Osteoblast (primary cell): ENCODE data around the gene TLR9. TPM values are rescaled to one million over a fixed set of nuclear protein-coding genes. Genes with fewer than 3 reads are reported as not detected.

ENCODE experiments used
- DNase-seq: peaks from one replicate; pipeline ENCODE4 v3.0.0; 2011; ENCODE audit warnings: low spot score, mixed read lengths; ENCODE audit not compliant: insufficient read length; ENCODE audit errors: missing footprints
- H2AFZ ChIP-seq: 2 replicates; pipeline ENCODE4 v1.6.0; 2011; ENCODE audit warnings: mild to moderate bottlenecking, low read length
- H3K27ac ChIP-seq: 2 replicates; pipeline ENCODE4 v1.5.1; 2011; ENCODE audit warnings: mild to moderate bottlenecking, low read depth, low read length, moderate library complexity
- H3K27me3 ChIP-seq: 2 replicates; pipeline ENCODE4 v1.6.0; 2012; ENCODE audit warnings: mild to moderate bottlenecking, control low read depth, inconsistent platforms, low read length, moderate library complexity; ENCODE audit not compliant: insufficient read depth
- H3K36me3 ChIP-seq: 2 replicates; pipeline ENCODE4 v1.5.1; 2011; ENCODE audit warnings: mild to moderate bottlenecking, low read length, control low read depth, moderate library complexity; ENCODE audit not compliant: insufficient read depth
- H3K4me1 ChIP-seq: 2 replicates; pipeline ENCODE4 v1.5.1; 2011; ENCODE audit warnings: mild to moderate bottlenecking, low read length, control low read depth, moderate library complexity; ENCODE audit not compliant: insufficient read depth
- H3K4me2 ChIP-seq: 2 replicates; pipeline ENCODE4 v1.6.0; 2011; ENCODE audit warnings: mild to moderate bottlenecking, low read length; ENCODE audit not compliant: insufficient read depth
- H3K4me3 ChIP-seq: fragments of 200-600 bp; sonication (generic); 3 replicates; pipeline ENCODE4 v1.5.1; 2012; ENCODE audit warnings: mild to moderate bottlenecking, low read length, inconsistent platforms; ENCODE audit not compliant: insufficient read depth
- H3K79me2 ChIP-seq: 2 replicates; pipeline ENCODE4 v1.6.0; 2012; ENCODE audit warnings: mild to moderate bottlenecking, low read length, control low read depth, inconsistent platforms; ENCODE audit not compliant: insufficient read depth
- H3K9me3 ChIP-seq: 2 replicates; pipeline ENCODE4 v1.5.1; 2011; ENCODE audit warnings: low read depth, low read length, control low read depth
- H4K20me1 ChIP-seq: 2 replicates; pipeline ENCODE4 v1.6.0; 2012; ENCODE audit warnings: mild to moderate bottlenecking, low read length, control low read depth; ENCODE audit not compliant: insufficient read depth
- total RNA-seq: library from RNA; depleted of rRNA; stranded (reverse); fragments of >200 nt; gene quantifications from 2 replicates; pipeline ENCODE4 v1.2.3, GENCODE V29; 2012
- TF ChIP-seq, protein P1 (sequence below): IDR thresholded peaks from 2 replicates; pipeline ENCODE4 v1.5.1; 2011; ENCODE audit warnings: mild to moderate bottlenecking, low read depth, low read length, moderate library complexity; ENCODE audit errors: extremely low read depth

TLR9 gene
- total RNA-seq, 1 donor, result not detected

DNA sequence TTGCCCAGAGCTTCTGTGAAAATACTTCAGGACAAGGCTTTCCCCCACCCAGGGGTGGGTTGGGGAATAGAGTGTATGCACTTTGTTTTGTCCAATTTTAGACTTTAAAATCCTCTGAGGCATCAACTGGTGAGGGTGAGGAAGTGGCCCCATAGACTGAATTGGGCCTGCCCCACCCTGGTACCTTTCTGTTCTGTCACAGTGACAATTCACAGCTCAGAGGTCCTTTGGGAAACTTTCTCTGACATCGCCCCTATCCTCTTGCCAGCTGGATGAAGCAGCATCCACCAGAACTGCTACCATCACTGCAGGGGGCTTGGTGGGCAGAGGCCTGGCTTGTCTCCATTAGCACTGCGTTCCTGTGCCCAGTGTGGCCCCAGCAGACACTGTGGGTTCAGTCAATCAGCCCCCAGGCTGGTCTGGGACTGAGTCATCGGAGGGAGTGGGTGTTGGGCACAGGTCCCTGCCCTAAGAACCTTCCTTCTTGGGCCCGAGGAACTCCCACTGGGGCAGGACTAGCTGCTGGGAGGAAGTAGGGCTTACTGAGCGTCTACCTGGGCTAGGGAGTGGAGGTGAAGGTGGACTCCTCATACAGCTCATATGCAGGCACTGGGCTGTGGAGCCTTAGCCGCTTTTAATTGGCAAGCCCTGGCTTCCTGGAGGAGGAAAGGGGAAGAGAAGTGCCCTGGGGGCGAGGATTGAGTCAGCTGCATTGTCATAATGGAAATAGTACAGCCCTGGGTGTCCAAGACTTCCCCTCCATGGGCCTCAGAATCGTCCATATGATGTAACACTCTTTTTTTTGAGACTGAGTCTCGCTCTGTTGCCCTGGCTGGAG lies 18.6 kb upstream of the TLR9 start:
- H3K4me3 ChIP-seq, result no peak overlapping the region
- H3K79me2 ChIP-seq, result peaks cover 3% of the 10 kb centered on the region
- H2AFZ ChIP-seq, result no peak overlapping the region
- TF ChIP-seq, protein P1, sequence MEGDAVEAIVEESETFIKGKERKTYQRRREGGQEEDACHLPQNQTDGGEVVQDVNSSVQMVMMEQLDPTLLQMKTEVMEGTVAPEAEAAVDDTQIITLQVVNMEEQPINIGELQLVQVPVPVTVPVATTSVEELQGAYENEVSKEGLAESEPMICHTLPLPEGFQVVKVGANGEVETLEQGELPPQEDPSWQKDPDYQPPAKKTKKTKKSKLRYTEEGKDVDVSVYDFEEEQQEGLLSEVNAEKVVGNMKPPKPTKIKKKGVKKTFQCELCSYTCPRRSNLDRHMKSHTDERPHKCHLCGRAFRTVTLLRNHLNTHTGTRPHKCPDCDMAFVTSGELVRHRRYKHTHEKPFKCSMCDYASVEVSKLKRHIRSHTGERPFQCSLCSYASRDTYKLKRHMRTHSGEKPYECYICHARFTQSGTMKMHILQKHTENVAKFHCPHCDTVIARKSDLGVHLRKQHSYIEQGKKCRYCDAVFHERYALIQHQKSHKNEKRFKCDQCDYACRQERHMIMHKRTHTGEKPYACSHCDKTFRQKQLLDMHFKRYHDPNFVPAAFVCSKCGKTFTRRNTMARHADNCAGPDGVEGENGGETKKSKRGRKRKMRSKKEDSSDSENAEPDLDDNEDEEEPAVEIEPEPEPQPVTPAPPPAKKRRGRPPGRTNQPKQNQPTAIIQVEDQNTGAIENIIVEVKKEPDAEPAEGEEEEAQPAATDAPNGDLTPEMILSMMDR, result no peak
- H3K36me3 ChIP-seq, result no peaks in the 10 kb centered on the region
- peaks cover 27% of the 10 kb centered on the region for H3K4me1 ChIP-seq
- peaks cover 6% of the 10 kb centered on the region for H4K20me1 ChIP-seq
- H3K4me2 ChIP-seq, result no peak overlapping the region
- no peaks in the 10 kb centered on the region for H3K9me3 ChIP-seq
- no peaks in the 10 kb centered on the region for H3K27me3 ChIP-seq
- no peak overlapping the region for H3K27ac ChIP-seq
- peak; percentile 93 for DNase-seq

DNA sequence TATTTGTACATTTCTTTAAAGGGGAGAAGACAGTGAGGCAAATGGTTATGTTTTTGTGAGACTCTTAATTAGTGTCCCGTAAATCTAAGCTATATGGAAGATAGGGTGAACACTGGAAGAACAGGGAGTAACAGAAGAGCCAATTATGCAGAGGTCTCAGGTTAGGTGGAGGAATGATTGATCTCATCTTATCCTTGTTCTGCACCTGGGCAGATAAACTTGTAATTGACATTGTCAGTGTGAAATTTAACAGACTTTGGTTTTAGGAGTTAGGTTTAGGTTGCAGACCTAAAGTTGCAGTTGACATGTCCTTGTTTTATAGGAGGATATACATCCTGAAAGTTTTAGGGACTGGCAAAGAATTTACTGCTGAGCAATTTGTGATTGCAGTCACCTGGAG lies 16.6 kb upstream of the TLR9 start:
- H4K20me1 ChIP-seq, result peaks cover 10% of the 10 kb centered on the region
- no peak overlapping the region for H2AFZ ChIP-seq
- H3K9me3 ChIP-seq, result no peaks in the 10 kb centered on the region
- H3K4me2 ChIP-seq, result no peak overlapping the region
- H3K4me1 ChIP-seq, result peaks cover 43% of the 10 kb centered on the region
- H3K36me3 ChIP-seq, result no peaks in the 10 kb centered on the region
- peaks cover 19% of the 10 kb centered on the region for H3K79me2 ChIP-seq
- no peaks in the 10 kb centered on the region for H3K27me3 ChIP-seq
- no peak overlapping the region for H3K4me3 ChIP-seq
- H3K27ac ChIP-seq, result no peak overlapping the region
- TF ChIP-seq, protein P1, result no peak
- peak; percentile 45 for DNase-seq

DNA sequence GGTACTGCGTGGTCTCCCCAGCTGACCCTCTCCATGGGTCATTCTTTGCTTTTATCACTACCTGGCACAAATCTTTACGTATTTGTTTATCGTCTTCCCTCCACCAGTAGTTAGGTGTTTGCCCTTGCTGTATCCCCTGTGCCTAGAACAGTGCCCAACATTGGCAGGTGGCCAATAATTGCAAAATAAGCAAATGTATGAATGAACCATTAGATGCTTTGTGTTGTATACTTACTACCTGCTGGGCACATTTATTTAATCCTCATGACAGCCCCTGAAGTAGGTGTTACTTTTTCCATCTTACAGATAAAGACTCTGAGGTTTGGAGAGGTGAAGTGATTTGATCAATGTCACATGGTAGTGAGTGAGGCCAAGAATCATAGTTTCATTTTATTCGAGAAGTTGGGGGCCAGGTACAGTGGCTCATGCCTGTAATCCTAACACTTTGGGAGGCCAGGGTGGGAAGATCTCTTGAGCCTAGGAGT lies 15.5 kb upstream of the TLR9 start:
- Histone ChIP-seq H3K36me3 (no peaks in the 10 kb centered on the region), H3K79me2 (peaks cover 28% of the 10 kb centered on the region), H3K4me3 (no peak overlapping the region), H2AFZ (no peak overlapping the region), H4K20me1 (peaks cover 14% of the 10 kb centered on the region), H3K9me3 (no peaks in the 10 kb centered on the region), H3K4me1 (peaks cover 48% of the 10 kb centered on the region), H3K27ac (peak overlapping the region; percentile 84), H3K27me3 (no peaks in the 10 kb centered on the region), H3K4me2 (no peak overlapping the region)
- no peak for DNase-seq
- TF ChIP-seq, protein P1, result no peak
